GM20431 (cell line): ENCODE results near the gene CNNM3.
"Not testable (repeated sequence)": the region's sequence is repeated elsewhere in the genome, so short reads cannot be mapped to it uniquely, and the experiment has no call there.

Source experiments
- in situ Hi-C: fragments of 300-500 bp; cut with MseI, MboI; formaldehyde crosslinking; loops from one replicate; pipeline ENCODE4 v1.15.0; 2020; ENCODE audit warnings: low sequenced_read_pairs; ENCODE audit not compliant: unreplicated experiment

The CNNM3 gene

DNA sequence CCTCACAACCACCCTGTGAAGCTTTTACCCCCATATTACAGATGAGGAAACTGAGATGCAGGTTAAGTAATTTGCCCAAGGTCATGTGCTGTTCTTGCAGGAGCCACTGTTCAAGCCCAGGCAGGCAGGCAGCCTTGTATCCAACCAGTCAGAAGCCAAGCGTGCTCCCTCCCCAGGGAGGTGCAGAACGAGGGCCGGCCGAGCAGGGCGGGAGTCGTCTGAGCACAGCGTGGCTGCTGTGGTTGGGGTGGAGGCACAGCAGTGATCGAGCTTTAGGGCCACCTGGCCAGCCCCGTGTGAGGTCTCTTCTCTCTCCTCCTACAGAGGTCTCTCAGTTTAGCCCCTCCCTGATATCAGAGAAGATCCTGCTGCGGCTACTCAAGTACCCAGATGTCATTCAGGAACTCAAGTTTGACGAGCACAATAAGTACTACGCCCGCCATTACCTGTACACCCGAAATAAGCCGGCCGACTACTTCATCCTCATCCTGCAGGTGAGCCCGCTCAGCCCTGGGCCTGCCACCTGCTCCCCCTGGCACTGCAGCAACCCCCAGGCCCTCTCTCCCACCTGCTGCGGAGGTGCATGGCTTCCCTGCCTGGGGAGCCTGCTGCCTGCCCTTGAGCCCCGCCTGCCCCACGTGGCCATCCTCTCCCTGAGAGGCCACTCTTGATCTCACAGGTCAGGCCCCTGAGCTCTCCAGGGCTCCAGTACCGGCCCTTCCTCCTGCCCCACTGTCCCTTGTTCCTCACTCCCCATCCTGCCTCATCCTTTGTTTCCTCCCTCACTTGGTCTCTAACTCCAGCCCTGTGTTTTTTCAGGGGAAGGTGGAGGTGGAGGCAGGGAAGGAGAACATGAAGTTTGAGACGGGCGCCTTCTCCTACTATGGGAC, 17.1 kb upstream of the CNNM3 start:
- in situ Hi-C loops: no loop called here

DNA sequence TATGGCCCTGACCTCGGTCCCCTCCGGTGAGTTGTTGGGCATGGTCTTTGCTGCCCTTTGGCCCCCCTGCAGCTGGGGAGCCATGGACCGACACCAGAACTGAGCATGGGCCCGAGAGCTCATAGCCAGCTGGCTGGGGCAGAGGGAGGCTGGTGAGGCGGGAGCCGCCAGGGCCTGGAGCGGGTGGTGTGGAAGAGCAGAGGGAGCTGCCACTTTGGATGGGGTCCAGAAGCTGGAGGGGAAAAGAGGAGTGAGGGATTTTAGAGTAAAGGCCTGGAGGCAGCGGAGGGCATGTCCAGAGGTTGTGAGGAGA, 16.5 kb upstream of the CNNM3 start:
- in situ Hi-C loops: no loop called here

DNA sequence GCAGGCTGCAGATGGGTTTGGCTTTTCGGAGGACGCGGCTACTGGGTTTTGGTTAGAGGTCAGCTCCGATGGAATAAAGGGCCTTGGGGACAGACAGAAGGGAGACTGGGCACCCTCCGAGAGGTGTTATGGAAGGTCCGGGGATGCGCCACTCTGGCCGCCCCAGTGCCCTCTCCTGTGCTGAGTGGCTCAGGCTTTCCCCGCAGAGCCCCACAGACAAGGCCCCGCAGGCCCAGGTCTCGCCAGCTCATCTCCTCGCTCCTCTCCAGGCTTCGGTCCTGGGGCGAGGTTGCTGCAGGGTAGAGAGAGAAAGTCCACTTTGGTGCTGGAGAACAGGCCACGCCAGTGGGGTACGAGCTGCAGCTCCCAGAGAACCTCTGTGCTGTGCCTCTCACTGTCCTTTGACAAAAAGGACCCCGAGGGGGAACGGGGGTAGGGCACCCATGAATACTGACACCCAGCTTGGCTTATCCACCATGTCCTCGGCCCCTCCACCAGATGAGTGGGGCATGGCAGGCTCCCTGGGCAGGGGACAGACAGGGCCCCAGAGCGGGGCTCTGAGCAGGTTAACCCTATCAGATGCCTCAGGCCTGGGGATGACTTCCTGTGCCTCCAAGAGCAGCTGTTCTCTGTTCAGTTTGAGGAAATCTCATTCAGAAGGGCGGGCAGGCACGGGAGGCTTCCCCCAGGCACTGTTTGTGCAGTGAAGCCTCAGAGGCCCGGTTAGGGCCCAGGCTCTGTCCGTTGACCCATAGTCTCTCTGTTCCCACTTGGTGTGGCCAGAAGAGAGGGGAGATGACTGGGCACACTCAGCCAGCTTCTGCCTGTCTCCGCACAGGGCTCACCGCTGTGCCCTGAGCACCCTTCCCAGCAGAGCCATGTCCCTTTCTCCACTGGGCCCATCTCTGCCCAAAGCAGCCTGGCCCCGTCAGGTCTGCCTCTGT, 15.7 kb upstream of the CNNM3 start:
- in situ Hi-C loops: no loop called here

DNA sequence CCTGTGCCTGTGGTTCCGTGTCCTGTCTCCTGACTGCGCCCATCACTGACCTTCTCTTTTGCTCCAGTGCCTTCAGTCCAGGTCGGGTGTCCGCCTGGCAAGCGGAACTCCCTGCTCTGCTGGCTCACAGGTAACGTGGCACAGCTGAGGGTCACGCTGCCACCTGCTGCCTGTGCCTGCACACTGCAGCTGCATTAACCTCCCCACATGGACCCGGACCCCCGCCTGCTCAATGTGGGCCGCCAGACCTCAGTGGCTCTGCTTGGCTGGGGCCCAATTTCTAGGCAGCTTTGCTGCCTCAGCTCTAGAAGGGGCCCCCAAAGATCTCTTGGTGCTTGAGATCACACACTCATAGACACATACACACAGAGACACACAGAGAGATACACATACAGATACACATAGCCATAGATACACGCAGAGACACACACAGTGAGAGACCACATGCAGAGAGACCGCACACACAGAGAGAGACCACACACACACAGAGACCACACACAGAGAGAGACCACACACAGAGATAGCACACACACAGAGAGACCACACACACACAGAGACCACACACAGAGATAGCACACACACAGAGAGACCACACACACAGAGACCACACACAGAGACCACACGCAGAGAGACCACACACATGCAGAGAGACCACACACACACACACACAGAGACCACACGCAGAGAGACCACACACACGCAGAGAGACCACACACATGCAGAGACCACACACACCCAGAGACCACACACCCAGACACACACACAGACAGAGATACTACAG, 14.9 kb upstream of the CNNM3 start:
- in situ Hi-C loops: no loop called here

DNA sequence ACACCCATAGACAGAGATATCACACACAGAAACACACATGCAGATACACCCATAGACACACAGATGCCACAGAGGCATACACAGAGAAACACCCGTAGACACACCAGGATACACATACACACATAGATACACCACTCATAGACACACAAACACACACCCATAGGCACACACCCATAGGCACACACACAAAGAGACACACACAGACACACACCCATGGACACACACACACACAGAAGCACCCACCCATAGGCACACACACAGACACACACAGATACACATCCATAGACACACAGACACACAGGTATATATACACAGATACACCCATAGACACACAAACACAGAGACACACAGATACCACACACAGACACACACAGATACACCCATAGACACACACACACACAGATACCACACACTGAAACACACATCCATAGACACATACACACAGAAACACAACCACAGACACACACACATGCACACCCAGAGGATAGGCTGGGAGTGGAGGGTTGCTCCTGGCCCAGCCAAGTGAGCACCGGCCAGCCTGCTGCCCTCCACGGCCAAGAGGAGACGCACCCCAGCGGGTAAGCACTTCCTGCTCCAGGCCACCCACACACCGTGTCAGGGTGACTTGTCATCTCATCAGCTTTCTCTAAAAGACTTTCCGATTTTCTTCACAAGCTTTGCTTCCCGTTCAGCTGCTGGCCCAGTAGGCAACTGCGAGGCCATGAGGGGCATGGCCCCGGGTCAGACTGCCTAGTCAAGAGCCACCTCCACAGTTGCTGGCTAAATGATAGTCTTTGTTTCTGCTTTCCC, 14.1 kb upstream of the CNNM3 start:
- in situ Hi-C loops: no loop called here

DNA sequence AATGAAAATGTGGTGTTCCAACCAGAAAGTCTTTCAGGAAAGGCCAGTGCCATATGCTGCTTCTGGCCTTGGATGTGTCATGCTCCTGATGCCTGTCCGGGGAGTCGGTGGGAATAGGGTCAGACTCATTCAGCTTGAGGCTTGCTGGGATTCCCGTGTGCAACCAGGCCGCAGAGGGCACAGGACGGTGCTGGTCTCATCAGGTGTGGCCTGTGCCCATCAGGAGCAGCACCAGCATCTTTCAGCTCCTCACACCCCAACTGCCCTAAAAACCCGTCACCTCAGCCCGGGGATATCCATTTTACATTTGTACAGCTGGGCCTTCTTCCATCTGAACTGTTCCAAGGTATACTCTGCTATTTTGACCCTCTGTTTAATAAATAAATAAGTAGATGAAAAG, 13.3 kb upstream of the CNNM3 start:
- in situ Hi-C loops: no loop called here

DNA sequence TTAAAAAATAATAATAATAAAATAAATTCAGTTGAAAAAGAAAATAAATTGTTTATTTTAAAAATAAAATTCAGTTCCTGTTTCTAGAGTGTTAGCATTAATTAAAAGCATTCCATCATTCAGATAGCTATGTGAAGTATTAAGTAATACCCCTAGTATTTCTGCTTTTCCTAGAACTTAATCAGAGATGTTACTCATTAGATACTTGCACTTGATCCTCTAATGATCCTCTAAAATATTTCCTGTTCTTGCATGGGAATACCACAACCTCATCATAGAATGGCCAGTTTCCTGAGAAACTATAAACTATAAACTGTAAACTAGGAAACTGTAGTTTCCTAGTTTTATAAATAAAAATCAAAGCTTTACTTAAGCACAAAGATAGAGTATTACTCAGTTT, 11.1 kb upstream of the CNNM3 start:
- in situ Hi-C loops: no loop called here

DNA sequence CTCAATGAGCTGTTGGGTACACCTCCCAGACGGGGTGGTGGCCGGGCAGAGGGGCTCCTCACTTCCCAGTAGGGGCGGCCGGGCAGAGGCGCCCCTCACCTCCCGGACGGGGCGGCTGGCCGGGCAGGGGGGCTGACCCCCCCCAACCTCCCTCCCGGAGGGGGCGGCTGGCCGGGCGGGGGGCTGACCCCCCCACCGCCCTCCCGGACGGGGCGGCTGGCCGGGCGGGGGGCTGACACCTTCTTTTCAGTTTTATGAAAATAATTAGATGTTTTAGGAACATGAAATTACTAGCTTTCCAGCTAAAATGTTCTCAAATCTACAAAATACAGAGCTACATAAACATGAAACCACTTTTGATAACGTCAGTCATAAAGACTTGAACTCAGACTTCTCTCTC, 10.1 kb upstream of the CNNM3 start:
- in situ Hi-C loops: not testable (repeated sequence)

DNA sequence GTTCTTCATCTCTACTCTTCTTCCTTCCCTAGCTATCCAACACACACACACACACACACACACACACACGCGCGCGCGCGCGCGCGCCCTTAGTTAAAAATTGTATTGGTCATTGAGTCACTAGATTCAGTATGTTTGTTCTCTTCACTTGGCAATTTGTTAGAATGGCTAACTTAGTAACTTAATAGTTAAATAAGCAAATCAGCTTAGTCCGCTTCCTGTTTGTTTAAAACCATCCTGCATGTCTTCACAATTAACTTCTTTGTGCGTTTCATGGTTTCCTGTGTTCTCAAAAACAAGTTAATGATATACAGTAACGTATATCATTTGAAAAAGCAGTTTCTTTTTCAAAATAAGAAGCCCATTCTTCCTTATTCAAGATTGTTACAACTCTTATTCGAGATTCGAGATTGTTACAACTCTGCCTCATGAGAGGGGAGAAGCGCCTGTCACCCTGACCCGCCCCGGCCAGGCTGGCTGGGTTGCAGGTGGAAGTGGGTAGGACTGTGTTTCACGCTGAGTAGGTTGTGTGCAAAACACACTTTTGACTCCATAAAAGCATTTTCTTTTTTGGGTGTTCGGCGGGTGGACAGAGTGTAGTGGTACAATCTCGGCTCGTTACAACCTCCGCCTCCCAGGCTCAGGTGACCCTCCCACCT, 9.5 kb upstream of the CNNM3 start:
- in situ Hi-C loops: no loop called here

DNA sequence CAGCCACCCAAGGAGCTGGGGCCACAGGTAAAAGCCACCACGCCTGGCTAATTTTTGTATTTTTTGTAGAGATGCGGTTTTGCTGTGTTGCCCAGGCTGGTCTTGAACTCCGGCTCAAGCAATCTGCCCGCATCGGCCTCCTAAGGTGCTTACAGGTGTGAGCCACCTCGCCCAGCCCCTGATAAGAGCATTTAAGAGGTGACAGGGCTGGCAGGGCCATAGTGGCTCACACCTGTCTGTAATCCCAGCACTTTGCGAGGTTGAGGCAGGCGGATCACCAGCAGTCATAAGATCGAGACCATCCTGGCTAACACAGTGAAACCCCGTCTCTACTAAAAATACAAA, 9.0 kb upstream of the CNNM3 start:
- in situ Hi-C loops: no loop called here

DNA sequence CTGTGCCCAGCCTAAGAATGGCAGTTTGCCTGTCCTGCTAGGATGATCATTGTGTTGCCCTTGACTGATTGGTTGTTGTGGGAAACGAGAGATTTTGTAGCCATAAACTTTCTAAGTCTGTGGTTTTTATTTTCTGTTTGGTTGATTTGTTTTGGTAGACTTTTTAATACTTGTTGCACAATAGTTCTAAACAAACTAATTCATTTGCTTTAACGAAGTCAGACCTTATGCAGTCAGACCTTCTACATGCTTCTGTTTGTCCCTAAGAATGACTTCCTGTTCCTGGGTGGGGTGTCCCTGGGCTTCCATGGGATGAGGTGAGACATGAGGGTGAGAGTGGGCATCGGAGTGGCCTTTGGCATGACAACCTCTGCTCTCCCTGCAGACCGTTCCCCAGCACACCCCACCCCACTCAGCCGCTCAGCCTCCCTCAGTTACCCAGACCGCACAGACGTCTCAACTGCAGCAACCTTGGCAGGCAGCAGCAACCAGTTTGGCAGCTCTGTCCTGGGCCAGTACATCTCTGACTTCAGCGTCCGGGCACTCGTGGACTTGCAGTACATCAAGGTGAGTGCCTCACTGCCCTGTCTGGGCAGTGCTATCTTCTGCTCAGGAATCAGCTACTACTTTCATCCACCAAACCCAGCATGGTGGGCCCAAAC, 7.8 kb upstream of the CNNM3 start:
- in situ Hi-C loops: no loop called here

DNA sequence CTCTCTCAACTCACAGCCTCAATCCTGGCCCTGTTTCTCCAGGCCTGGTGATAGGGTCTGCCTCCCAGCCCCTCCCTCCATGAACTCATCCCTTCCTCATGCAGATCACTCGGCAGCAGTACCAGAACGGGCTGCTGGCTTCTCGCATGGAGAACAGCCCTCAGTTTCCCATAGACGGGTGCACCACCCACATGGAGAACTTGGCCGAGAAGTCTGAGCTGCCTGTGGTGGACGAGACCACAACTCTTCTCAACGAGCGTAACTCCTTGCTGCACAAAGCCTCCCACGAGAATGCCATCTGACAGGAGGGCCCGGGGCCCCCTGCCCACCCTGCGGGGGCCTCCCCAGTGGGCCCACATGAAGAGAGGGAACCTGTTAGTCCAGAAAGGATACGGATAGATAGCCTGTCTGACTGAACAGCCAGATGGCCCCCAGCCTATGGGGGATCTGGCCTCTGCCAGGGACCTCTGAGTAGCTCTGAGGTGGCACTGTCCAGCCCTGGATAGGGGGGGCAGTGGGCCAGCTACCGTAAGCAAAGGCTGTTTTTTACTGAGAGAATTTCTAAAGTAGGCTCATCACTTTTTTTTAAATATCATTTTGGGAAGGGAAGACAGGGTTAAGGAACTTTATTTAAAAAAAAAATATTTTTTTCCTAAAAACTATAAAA, 6.7 kb upstream of the CNNM3 start:
- in situ Hi-C loops: no loop called here

DNA sequence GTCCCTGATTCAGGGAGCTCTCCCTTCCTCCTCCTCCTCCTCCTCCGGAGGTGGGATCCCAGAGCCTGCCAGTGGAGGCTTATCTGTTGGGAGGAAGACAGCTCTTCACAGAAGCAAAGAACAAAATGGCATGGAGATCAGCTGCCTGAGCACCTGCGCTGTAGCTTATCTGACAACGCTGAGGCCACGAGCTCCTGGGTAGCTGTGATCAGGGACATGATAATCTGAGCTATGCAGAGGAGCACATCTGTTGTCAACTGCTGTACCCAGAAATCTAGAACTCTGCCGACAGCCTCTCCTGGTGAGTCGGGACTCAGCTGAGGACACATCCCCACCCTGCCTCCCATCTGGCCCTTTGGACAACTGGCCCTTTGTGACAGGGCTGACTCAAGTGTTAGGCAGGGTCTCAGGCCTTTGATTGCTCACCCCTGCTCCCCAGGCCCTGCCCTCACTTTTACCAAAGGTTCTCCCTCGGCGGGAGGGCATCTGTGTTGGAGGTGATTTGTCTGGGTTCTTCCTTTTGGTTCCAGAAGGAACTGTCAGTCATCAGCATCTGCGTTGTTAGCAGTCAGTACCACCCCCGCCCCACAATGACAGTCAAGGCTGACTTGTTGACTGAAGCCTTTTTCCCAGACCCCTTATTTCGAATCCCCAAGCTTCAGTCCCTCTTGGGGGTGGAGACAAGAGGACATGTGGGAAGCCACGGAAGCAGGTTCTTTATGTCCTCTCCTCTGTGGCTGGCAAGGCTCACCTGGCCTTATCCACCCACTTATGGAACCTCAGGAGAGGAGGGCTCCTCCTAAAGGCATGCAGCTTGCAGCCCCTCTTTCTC, 5.9 kb upstream of the CNNM3 start:
- in situ Hi-C loops: no loop called here

DNA sequence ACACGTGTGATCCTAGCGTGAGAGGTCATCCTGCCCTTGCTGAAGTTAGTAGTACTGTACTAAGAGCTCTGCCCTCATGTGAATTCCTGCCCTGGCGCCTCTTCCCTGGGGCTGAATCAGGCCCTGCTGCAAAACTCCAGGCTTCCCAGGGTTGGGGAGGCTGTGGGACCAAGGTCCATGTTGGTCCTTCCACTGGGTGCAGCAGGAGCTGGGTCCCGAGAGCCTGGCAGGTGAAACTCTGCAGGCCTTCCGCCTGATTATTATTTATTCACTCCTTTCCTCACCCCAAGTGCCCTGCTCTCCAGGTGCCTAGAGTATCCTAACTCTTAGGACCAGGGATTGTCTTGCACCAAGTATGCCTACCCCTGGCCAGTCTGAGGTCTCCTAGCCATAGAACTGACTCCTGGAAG, 5.3 kb upstream of the CNNM3 start:
- in situ Hi-C loops: no loop called here

DNA sequence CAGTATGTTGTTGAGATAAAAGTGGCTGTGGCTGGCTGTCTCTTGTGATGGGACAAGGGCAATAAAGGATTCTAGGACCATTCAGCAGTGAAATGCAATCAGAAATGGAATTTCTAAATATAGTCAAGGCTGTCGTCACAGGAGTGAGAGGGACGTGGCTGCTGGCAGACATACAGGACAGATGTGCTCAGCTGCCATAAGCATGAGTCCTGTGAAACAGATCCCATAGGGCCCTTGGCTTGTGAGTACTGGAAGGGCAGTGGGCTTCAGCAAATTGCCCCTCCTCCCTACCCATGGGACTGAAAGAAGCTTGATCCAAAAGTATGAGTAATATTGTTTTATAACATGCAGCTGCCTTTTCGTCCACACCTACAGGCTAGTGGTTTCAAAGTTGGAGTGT, 4.2 kb upstream of the CNNM3 start:
- in situ Hi-C loops: no loop called here

DNA sequence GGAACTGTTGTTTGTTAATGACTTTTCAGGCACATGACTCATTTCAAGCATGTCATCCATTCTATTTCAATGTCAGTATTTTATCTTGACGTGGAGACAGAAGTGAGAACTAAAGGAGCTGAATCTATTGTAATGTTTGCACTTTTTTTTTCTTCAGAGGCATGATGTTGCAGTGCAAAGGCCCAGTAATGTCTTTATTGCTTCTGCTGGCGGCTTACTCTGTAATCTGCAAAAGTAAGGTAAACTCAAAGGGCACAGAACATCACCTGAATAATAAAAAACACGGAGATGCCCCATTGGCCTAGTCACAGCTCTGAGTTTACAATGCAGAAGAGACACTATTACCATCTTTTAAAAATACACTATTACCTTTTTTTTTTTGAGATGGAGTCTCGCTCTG, 2.4 kb upstream of the CNNM3 start:
- in situ Hi-C loops: no loop called here

DNA sequence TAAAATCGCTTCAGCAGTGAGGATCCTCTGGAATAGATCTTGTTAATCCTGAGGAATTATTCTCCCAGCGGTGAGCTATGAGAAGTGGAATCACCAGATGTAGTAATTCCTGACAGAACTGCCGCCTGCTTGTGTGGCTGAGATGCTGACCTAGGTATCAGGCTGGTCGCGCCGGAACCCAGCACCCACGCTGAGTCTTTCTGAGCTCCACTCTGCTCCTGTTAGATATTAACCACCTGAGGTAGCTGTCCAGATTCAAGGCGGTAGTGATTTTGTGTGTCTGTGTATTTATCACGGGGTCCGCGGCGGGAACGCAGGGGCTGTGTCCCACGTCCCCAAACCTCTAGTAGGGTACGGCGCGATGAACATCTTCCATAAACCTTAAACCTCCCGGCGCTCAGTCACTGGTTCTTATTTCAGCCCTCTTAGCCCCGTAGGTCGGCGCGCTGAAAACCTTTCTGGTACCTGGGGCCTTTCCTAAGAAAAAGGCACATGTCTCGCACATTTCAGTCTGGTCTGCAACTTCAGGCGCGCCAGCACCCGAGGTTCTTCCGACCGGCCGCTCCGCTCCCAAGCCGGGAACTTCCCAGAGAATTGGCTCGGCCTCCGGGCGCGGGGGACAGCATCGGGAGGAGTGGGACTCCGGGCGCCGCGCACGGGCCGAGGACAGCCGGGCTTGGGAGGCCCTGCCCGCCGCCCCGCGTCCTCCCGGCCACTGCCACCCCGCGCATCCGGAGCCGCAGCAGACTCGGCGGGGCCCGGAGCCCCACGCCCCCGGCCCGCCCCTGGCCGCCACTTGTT, 542 bp upstream of the CNNM3 start:
- in situ Hi-C loops: no loop called here
